ENCODE data around the gene OR4D6.
"Not testable (repeated sequence)": the region's sequence is repeated elsewhere in the genome, so short reads cannot be mapped to it uniquely, and the experiment has no call there.

OR4D6 gene

DNA sequence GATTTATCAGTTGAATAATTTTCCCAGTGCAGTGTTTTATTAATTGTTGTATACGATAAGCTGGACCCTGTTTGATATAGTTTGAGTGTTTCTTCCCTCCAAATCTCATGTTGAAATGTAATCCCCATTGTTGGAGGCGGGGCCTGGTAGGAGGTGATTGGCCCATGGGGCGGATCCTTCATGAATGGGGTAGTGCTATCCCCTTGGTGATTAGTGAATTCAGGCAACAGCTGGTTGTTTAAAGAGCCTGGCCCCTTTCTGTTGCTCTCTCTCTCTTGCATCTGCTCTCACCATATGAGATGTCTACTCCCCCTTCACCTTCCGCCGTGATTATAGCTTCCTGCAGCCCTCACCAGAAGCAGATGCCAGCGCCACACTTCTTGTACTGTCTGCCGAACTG lies 19.0 kb upstream of the OR4D6 start:
- H3K4me1 ChIP-seq, result no peaks in the 10 kb centered on the region
- no peaks in the 10 kb centered on the region for H3K36me3 ChIP-seq
- H3K4me3 ChIP-seq (ENCODE audit: low read depth, low read length), result no peak overlapping the region
- DNase-seq, result no peak
- TF ChIP-seq, protein P1, sequence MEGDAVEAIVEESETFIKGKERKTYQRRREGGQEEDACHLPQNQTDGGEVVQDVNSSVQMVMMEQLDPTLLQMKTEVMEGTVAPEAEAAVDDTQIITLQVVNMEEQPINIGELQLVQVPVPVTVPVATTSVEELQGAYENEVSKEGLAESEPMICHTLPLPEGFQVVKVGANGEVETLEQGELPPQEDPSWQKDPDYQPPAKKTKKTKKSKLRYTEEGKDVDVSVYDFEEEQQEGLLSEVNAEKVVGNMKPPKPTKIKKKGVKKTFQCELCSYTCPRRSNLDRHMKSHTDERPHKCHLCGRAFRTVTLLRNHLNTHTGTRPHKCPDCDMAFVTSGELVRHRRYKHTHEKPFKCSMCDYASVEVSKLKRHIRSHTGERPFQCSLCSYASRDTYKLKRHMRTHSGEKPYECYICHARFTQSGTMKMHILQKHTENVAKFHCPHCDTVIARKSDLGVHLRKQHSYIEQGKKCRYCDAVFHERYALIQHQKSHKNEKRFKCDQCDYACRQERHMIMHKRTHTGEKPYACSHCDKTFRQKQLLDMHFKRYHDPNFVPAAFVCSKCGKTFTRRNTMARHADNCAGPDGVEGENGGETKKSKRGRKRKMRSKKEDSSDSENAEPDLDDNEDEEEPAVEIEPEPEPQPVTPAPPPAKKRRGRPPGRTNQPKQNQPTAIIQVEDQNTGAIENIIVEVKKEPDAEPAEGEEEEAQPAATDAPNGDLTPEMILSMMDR (IDR thresholded peaks at IDR 0.05; ENCODE audit: low read depth, low read length), result no peak
- no peaks in the 10 kb centered on the region for H3K9me3 ChIP-seq
- no peaks in the 10 kb centered on the region for H3K27me3 ChIP-seq

DNA sequence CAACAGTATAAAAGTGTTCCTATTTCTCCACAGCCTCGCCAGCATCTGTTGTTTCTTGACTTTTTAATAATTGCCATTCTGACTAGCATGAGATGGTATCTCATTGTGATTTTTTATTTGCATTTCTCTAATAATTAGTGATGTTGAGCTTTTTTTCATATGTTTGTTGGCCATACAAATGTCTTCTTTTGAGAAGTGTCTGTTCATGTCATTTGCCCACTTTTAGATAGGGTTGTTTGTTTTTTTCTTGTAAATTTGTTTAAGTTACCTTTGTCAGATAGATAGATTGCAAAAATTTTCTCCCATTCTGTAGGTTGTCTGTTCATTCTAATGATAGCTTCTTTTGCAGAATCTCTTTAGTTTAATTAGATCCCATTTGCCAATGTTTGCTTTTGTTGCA lies 11.1 kb upstream of the OR4D6 start:
- not testable (repeated sequence) for H3K27me3 ChIP-seq; DNase-seq; H3K4me1 ChIP-seq; H3K9me3 ChIP-seq; H3K36me3 ChIP-seq; H3K4me3 ChIP-seq (ENCODE audit: low read depth, low read length)

DNA sequence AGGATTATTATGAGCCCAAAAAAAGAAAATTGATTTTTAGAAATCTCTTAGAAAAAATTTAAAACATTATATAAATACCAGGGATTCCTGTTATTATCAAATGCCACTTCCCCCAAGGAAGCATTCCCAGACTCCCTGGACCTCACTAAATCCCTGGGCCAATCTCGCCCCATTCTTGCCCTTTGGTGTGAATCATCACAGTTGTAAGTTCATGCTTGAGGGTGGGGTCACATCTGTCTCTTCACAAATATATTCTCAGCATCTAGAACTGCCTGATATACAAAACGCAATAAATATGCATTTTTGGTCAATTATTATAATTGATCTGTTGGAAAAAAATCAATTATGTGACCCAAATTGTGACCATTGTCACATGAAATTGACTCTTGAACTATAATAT lies 8.3 kb upstream of the OR4D6 start:
- no peaks in the 10 kb centered on the region for H3K4me1 ChIP-seq
- TF ChIP-seq, protein P1 (IDR thresholded peaks at IDR 0.05; ENCODE audit: low read depth, low read length), result no peak
- H3K36me3 ChIP-seq, result no peaks in the 10 kb centered on the region
- no peak for DNase-seq
- H3K4me3 ChIP-seq (ENCODE audit: low read depth, low read length), result no peak overlapping the region
- no peaks in the 10 kb centered on the region for H3K27me3 ChIP-seq
- no peaks in the 10 kb centered on the region for H3K9me3 ChIP-seq

DNA sequence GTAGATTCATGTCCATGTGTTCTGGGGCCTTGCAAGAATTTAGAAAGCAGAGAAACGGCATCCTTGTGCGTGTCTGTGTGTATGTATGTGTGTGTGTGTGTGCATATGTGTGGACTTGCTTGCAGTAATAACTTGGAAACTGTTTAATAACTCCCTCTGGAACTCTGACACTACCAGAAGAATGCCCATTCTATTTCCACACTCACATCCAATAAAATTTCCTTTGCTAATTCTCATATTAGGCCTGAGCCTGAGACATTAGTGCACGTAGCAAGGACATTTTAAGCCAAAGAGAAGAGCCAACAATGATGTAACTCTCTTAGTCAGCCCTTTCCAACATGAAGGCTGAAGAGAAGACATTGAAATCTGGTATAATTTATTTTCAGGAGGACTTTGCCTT lies 3.2 kb downstream of the OR4D6 start:
- TF ChIP-seq, protein P1 (IDR thresholded peaks at IDR 0.05; ENCODE audit: low read depth, low read length), result no peak
- no peaks in the 10 kb centered on the region for H3K36me3 ChIP-seq
- H3K9me3 ChIP-seq, result no peaks in the 10 kb centered on the region
- H3K4me1 ChIP-seq, result no peaks in the 10 kb centered on the region
- DNase-seq, result no peak
- no peaks in the 10 kb centered on the region for H3K27me3 ChIP-seq
- no peak overlapping the region for H3K4me3 ChIP-seq (ENCODE audit: low read depth, low read length)

DNA sequence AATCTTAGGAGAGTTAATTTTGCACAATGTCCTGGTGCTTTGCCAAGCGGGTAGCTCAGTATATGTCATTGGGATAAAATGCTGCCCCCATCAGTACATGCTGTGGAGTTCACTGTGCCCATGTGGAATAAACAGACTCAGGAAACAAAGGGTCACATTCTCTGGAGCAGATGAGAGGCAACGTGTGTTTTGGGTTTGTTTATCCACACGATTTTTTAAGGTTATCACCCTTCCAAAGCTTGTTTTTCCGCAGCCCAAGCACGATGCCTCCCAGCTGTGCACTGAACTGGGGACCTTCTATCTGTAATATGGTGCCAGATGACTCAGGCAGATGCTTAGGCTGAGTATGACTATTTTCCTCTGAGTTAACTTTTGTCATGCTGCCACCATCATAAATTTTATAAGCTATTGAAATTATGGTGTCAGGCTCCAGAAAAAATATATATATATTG lies 6.5 kb downstream of the OR4D6 start:
- Histone ChIP-seq H3K27me3 (no peaks in the 10 kb centered on the region), H3K36me3 (no peaks in the 10 kb centered on the region), H3K4me3 (ENCODE audit: low read depth, low read length) (no peak overlapping the region), H3K9me3 (no peaks in the 10 kb centered on the region), H3K4me1 (no peaks in the 10 kb centered on the region)
- TF ChIP-seq, protein P1 (IDR thresholded peaks at IDR 0.05; ENCODE audit: low read depth, low read length), result no peak
- no peak for DNase-seq

DNA sequence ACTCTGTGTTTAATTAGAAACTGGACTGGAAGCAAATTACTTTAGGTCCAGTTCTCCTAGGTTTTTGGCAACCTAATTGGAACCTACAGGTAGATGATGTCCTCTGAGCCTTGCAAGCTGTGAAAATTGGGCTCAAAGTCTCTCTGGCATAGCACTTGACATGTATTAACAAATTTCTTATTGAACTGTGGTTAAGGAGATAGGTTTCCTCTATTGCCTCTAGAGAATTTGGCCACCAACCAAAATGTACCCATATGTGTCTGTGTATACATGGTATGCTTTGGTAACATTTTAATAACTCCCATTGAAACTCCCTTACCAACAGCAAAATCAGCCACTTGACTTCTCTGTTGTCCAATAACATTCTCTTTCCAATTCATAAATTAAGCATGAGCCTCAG lies 16.3 kb downstream of the OR4D6 start, which contains the start of gene OR4D10:
OR4D10 (plus strand) TSS at position 301 of the 400 bp plus-strand sequence. CDS start 4,115 bp downstream, outside the sequence.
- H3K27me3 ChIP-seq, result no peaks in the 10 kb centered on the region
- TF ChIP-seq, protein P1 (IDR thresholded peaks at IDR 0.05; ENCODE audit: low read depth, low read length), result no peak

DNA sequence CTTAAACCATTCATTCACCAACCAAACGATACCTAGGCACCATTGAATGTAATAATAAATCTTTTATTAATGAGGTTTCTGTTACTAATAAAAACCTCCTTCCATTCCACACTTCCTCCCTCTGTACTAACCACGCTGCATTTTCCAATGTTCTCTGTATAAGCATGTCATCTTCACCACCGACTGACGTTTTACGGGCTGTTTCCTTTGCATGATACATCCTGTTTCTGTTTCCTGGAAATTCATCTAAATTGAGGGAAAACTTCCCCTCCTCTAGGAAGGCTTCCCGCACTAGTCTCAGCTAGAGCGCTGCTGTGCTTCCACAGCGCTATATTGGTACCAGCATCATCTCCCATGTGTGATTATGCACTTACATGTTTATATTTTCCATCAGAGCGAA lies 18.4 kb downstream of the OR4D6 start:
- Histone ChIP-seq H3K4me3 (ENCODE audit: low read depth, low read length) (no peak overlapping the region), H3K27me3 (no peaks in the 10 kb centered on the region), H3K36me3 (no peaks in the 10 kb centered on the region), H3K9me3 (no peaks in the 10 kb centered on the region), H3K4me1 (no peaks in the 10 kb centered on the region)
- DNase-seq, result no peak
- TF ChIP-seq, protein P1 (IDR thresholded peaks at IDR 0.05; ENCODE audit: low read depth, low read length), result no peak

More for the DNA sequence above, 16.3 kb downstream of the OR4D6 start, which contains the start of gene OR4D10:
- no peak within 1 kb of the TSS for H3K4me3 ChIP-seq (ENCODE audit: low read depth, low read length)
- no peaks in the 10 kb centered on the region for H3K4me1 ChIP-seq
- H3K9me3 ChIP-seq, result no peaks in the 10 kb centered on the region
- DNase-seq, result no peak
- H3K36me3 ChIP-seq, result no peaks in the 10 kb centered on the region

Measured in BE2C (cell line).